ENCODE data around the gene CMTM6.

GRCh38 chr3:32488474-32489008, 14.1 kb downstream of the CMTM6 start:
- no peak for TF ChIP-seq GATA2 (IDR thresholded peaks at IDR 0.05; ENCODE audit: low read depth, low read length)
- TF ChIP-seq GATA3 (IDR thresholded peaks at IDR 0.05; ENCODE audit: low read depth, low read length): no peak

Measured in SH-SY5Y (cell line).